ENCODE data around the gene TBC1D16. TPM values are rescaled to one million over a fixed set of nuclear protein-coding genes. Genes with fewer than 3 reads are reported as not detected.

TBC1D16 gene
- total and polyA plus RNA-seq, 4 donors, result 7.3 to 48.5 (median 16.5) TPM

DNA sequence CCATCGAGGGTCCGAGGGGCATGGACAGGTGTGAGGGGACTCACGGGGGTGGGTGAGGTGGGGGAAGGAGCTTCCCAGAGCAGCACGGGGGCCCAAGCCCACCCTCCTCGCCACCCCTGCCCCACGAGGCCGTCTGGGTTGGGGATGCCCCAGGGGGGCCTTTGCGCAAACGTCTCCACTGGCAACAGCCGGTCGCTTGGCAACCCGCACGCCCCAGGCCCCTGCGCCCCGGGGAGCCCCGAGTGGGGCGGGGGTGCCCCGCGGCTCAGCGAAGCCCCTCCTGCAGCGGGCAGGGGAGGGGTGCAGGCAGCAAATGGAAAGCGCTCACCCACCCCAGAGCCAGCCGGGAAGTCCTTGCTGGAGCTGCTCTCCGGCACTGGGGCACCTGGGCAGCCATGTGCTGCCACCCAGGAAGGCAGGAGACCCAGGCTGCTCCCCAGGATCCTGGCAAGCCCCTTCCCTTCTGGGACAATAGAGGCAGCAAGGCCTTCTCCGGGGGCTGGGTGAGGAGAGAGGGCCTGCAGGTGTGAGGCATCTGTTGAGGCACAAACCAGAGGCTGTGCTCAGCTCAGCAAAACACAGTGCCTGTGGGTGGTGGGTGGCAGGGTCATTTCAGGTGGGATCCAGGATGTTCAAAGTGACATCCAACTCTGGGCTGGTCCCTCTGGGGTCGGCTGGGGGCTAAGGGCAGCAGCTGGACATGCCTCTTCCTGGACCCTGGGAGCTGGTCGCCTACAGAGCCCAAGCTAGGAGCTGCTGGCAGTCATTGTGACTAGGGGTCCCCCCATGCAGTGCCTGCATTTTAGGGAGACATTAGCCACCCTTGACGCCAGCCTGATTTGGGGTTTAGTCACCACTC is 115.6 kb downstream of the TBC1D16 start:
- TF ChIP-seq, protein P1, sequence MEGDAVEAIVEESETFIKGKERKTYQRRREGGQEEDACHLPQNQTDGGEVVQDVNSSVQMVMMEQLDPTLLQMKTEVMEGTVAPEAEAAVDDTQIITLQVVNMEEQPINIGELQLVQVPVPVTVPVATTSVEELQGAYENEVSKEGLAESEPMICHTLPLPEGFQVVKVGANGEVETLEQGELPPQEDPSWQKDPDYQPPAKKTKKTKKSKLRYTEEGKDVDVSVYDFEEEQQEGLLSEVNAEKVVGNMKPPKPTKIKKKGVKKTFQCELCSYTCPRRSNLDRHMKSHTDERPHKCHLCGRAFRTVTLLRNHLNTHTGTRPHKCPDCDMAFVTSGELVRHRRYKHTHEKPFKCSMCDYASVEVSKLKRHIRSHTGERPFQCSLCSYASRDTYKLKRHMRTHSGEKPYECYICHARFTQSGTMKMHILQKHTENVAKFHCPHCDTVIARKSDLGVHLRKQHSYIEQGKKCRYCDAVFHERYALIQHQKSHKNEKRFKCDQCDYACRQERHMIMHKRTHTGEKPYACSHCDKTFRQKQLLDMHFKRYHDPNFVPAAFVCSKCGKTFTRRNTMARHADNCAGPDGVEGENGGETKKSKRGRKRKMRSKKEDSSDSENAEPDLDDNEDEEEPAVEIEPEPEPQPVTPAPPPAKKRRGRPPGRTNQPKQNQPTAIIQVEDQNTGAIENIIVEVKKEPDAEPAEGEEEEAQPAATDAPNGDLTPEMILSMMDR (IDR thresholded peaks at IDR 0.05; ENCODE audit: control extremely low read depth, extremely low read depth), result no peak
- Histone ChIP-seq H3K27me3 (ENCODE audit: control insufficient read depth in 3 of 3, insufficient read depth in 3 of 3, low read length in 2 of 3) (peaks cover 0 to 4% (median 0%) of the 10 kb centered on the region in 3 donors), H3K9ac (ENCODE audit: insufficient read depth in 1 of 2, low read length in 2 of 2) (no peak overlapping the region), H3K27ac (ENCODE audit: low read depth in 1 of 2, low read length in 1 of 2) (no peak overlapping the region), H3K4me3 (no peak overlapping the region), H3K36me3 (ENCODE audit: control insufficient read depth in 4 of 4, insufficient read depth in 4 of 4, low read length in 4 of 4) (no peaks in the 10 kb centered on the region), H3K9me3 (ENCODE audit: control insufficient read depth in 4 of 4, insufficient read depth in 3 of 4, low read length in 3 of 4) (peaks cover 0 to 1% (median 0%) of the 10 kb centered on the region in 4 donors), H3K4me1 (ENCODE audit: control insufficient read depth in 5 of 5, insufficient read depth in 5 of 5, low read length in 5 of 5) (peaks cover 0 to 10% (median 6%) of the 10 kb centered on the region in 5 donors)
- no peak for ATAC-seq (ENCODE audit: insufficient read depth, low FRiP score)
- WGBS, 2 donors, result 60 to 77% methylated on average over 24 to 28 of the region's 28 CpGs
- DNase-seq, result no peak

DNA sequence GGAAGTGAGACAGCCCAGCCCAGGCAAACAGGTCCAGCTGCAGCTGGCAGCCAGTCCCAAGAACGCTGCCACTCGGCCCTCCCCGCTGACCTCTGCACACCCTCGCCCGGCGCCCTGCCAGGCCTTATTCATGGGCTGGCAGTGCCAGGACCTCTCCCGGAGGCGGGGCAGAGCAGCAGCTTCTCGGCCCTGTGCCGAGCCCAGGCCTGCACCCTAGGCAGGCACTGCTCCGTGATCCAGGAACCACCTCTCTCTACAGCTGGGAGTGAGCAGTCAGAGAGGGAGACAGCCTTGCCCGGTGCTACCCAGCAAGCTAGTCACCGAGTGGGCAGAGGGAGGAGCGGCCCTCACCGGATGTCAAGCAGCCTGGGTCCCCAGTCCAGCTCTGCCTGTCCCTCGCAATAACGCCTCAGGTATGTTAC is 116.5 kb downstream of the TBC1D16 start:
- Histone ChIP-seq H3K4me1 (ENCODE audit: control insufficient read depth in 5 of 5, insufficient read depth in 5 of 5, low read length in 5 of 5) (peaks cover 0 to 7% (median 4%) of the 10 kb centered on the region in 5 donors), H3K9ac (ENCODE audit: insufficient read depth in 1 of 2, low read length in 2 of 2) (no peak overlapping the region), H3K36me3 (ENCODE audit: control insufficient read depth in 4 of 4, insufficient read depth in 4 of 4, low read length in 4 of 4) (no peaks in the 10 kb centered on the region), H3K27ac (ENCODE audit: low read depth in 1 of 2, low read length in 1 of 2) (peak overlapping the region in 1 of 2 donors; percentile 5), H3K4me3 (no peak overlapping the region), H3K27me3 (ENCODE audit: control insufficient read depth in 3 of 3, insufficient read depth in 3 of 3, low read length in 2 of 3) (peaks cover 0 to 4% (median 0%) of the 10 kb centered on the region in 3 donors), H3K9me3 (ENCODE audit: control insufficient read depth in 4 of 4, insufficient read depth in 3 of 4, low read length in 3 of 4) (peaks cover 0 to 1% (median 0%) of the 10 kb centered on the region in 4 donors)
- ATAC-seq (ENCODE audit: insufficient read depth, low FRiP score) (peak; percentile 75), DNase-seq (no peak)
- TF ChIP-seq, protein P1 (IDR thresholded peaks at IDR 0.05; ENCODE audit: control extremely low read depth, extremely low read depth), result no peak
- WGBS, 2 donors, result 46 to 69% methylated on average over 16 to 17 of the region's 17 CpGs

DNA sequence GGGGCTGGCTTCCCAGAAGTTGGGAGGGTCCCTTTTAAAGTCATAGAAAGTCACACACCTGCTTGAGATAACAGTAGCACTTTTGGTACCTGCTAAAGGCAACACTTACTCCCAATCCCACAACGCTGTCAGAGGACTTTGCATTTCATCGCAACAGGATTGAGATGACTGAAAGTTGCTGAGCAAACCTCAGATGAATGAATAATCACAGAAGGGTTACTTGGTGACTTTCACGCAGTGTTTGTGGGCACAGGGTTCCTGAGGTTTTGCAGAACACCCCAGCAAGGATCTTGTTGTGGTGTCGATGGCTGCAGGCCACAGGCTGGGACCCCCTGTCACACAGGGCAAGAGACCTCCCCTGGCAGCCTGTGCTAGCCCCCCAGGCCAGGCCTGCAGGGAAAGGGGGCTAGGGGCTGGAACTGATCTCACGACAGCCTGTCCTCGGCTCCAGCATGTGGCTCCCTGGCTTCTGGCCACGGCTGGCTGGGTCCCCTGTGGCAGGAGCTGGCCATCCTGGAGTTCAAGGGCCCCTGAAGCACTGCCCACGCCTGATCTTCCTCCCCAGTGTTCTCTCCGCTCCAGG is 117.0 kb downstream of the TBC1D16 start:
- DNase-seq (no peak), ATAC-seq (ENCODE audit: insufficient read depth, low FRiP score) (no peak)
- Histone ChIP-seq H3K4me3 (no peak overlapping the region), H3K4me1 (ENCODE audit: control insufficient read depth in 5 of 5, insufficient read depth in 5 of 5, low read length in 5 of 5) (peaks cover 0 to 7% (median 4%) of the 10 kb centered on the region in 5 donors), H3K36me3 (ENCODE audit: control insufficient read depth in 4 of 4, insufficient read depth in 4 of 4, low read length in 4 of 4) (no peaks in the 10 kb centered on the region), H3K9me3 (ENCODE audit: control insufficient read depth in 4 of 4, insufficient read depth in 3 of 4, low read length in 3 of 4) (peaks cover 0 to 1% (median 0%) of the 10 kb centered on the region in 4 donors), H3K9ac (ENCODE audit: insufficient read depth in 1 of 2, low read length in 2 of 2) (no peak overlapping the region), H3K27me3 (ENCODE audit: control insufficient read depth in 3 of 3, insufficient read depth in 3 of 3, low read length in 2 of 3) (peaks cover 0 to 4% (median 0%) of the 10 kb centered on the region in 3 donors), H3K27ac (ENCODE audit: low read depth in 1 of 2, low read length in 1 of 2) (peak overlapping the region; percentile 34 to 78)
- 47 to 72% methylated on average over 9 of the region's 9 CpGs for WGBS, 2 donors
- TF ChIP-seq, protein P1 (IDR thresholded peaks at IDR 0.05; ENCODE audit: control extremely low read depth, extremely low read depth), result no peak

All from lung (tissue), 12 donors.